ENCODE measurements around the gene MSMP.
A peak's percentile ranks its signal among the peaks of the same experiment; 100 is the strongest.

The MSMP gene

GRCh38 chr9:35771075-35771433 lies 17.0 kb upstream of the MSMP start:
- no peak for DNase-seq

GRCh38 chr9:35769763-35770162 lies 15.7 kb upstream of the MSMP start:
- DNase-seq: no peak

- no peak for DNase-seq
Measured at GRCh38 chr9:35767458-35767857, 13.4 kb upstream of the MSMP start.

GRCh38 chr9:35766997-35767396 lies 12.9 kb upstream of the MSMP start:
- DNase-seq: no peak

GRCh38 chr9:35763803-35764202 lies 9.7 kb upstream of the MSMP start:
- DNase-seq: no peak

GRCh38 chr9:35763181-35763580 lies 9.1 kb upstream of the MSMP start:
- DNase-seq: no peak

- DNase-seq: no peak
Measured at GRCh38 chr9:35760651-35761050, 6.6 kb upstream of the MSMP start.

- no peak for DNase-seq
Measured at GRCh38 chr9:35759795-35760194, 5.7 kb upstream of the MSMP start.

GRCh38 chr9:35758475-35759050 lies 4.5 kb upstream of the MSMP start:
- DNase-seq: no peak

GRCh38 chr9:35757892-35758275 lies 3.8 kb upstream of the MSMP start:
- no peak for DNase-seq

- no peak for DNase-seq
Measured at GRCh38 chr9:35757226-35757891, 3.3 kb upstream of the MSMP start.

- DNase-seq: no peak
Measured at GRCh38 chr9:35756275-35757225, 2.5 kb upstream of the MSMP start.

GRCh38 chr9:35755071-35755470 lies 995 bp upstream of the MSMP start:
- DNase-seq: no peak

GRCh38 chr9:35753466-35753865 lies 610 bp downstream of the MSMP start:
- DNase-seq: no peak

- DNase-seq: no peak
Measured at GRCh38 chr9:35750256-35750531, 3.9 kb downstream of the MSMP start.

GRCh38 chr9:35749515-35750255 lies 4.4 kb downstream of the MSMP start:
- no peak for DNase-seq

- DNase-seq: peak; percentile 62
Measured at GRCh38 chr9:35748858-35749514, 5.1 kb downstream of the MSMP start, which contains the start of the genes GBA2 and RGP1. Gene GBA2 (minus strand): TSS chr9:35749228. CDS start chr9:35748704, 524 bp downstream. Gene RGP1 (plus strand): TSS chr9:35749287. CDS start chr9:35749756, 469 bp downstream.

- no peak for DNase-seq
Measured at GRCh38 chr9:35748242-35748857, 5.7 kb downstream of the MSMP start.

GRCh38 chr9:35746583-35746982 lies 7.5 kb downstream of the MSMP start:
- no peak for DNase-seq

- DNase-seq: no peak
Measured at GRCh38 chr9:35745569-35745968, 8.5 kb downstream of the MSMP start.

- no peak for DNase-seq
Measured at GRCh38 chr9:35743880-35744518, 10.1 kb downstream of the MSMP start.

GRCh38 chr9:35743452-35743851 lies 10.6 kb downstream of the MSMP start:
- DNase-seq: no peak
